Esophagus muscularis mucosa (tissue), 4 donors: ENCODE results near the gene CLCN4. TPM values are rescaled to one million over a fixed set of nuclear protein-coding genes. Genes with fewer than 3 reads are reported as not detected.

ENCODE experiments used
- DNase-seq: peaks from one replicate; pipeline ENCODE4 v3.0.0-alpha.2; 2017; ENCODE audit errors: extremely low spot score
- H3K27ac ChIP-seq, 4 donors: fragments of 200-600 bp; sonication (generic); replicated peaks in 1 of 4; 1 replicate in 3 of 4; 2 replicates in 1 of 4; pipeline ENCODE4 v1.5.1; 2016 to 2019; ENCODE audit warnings: mild to moderate bottlenecking in 1 of 4
- H3K27me3 ChIP-seq, 4 donors: fragments of 200-600 bp; sonication (generic); one replicate each; pipeline versions ENCODE4 v1.5.1 to v1.6.0; 2016 to 2019
- H3K36me3 ChIP-seq, 4 donors: fragments of 200-600 bp; sonication (generic); one replicate each; pipeline ENCODE4 v1.5.1; 2016 to 2019
- H3K4me1 ChIP-seq, 4 donors: fragments of 200-600 bp; sonication (generic); one replicate each; pipeline ENCODE4 v1.5.1; 2016 to 2019
- H3K4me3 ChIP-seq, 4 donors: fragments of 200-600 bp; sonication (generic); 1 replicate in 2 of 4; 2 replicates in 2 of 4; pipeline ENCODE4 v1.5.1; 2016 to 2019; ENCODE audit warnings: mild to moderate bottlenecking in 4 of 4, moderate library complexity in 1 of 4
- H3K9me3 ChIP-seq, 4 donors: fragments of 200-600 bp; sonication (generic); 1 replicate in 3 of 4; 2 replicates in 1 of 4; pipeline ENCODE4 v1.5.1; 2016 to 2019
- CTCF ChIP-seq, 3 experiments: fragments of 200-600 bp in 2 of 3; fragments of 450-650 bp in 1 of 3; sonication (generic) in 2 of 3; IDR thresholded peaks; one replicate each; pipeline ENCODE4 v1.5.1; 2017 to 2019; ENCODE audit warnings: antibody characterized with exemption in 3 of 3, mild to moderate bottlenecking in 2 of 3, moderate library complexity in 1 of 3
- EP300 ChIP-seq: sonication (generic); formaldehyde crosslinking; IDR thresholded peaks from one replicate; pipeline ENCODE4 v1.6.1; 2017; ENCODE audit warnings: antibody characterized with exemption
- POLR2A ChIP-seq: fragments of 450-650 bp; IDR thresholded peaks from one replicate; pipeline ENCODE4 v1.6.1; 2017; ENCODE audit warnings: antibody characterized with exemption, moderate library complexity, mild to moderate bottlenecking, low read depth
- POLR2AphosphoS5 ChIP-seq, 2 donors: sonication (generic); formaldehyde crosslinking; IDR thresholded peaks; one replicate each; pipeline ENCODE4 v1.6.1; 2017; ENCODE audit warnings: antibody characterized with exemption in 2 of 2
- WGBS: methylation state at CpG from one replicate; pipeline ENCODE4 v1.1.5; 2018; 5-methylcytosine and 5-hydroxymethylcytosine counted together
- intact Hi-C: fragments of 100-400 bp; cut with DNase I; formaldehyde crosslinking; loops from one replicate; pipeline ENCODE4 v1.15.1; 2023
- total RNA-seq, 4 donors: library from RNA; depleted of rRNA; stranded (reverse); fragments of >200 nt; gene quantifications; one replicate each; pipeline versions ENCODE4 v1.1.0 to v1.2.1, GENCODE V29; 2016

CLCN4 gene
- total RNA-seq, 4 donors from 2014 or later = 0.42 to 1.8 (median 1.1) TPM

DNA sequence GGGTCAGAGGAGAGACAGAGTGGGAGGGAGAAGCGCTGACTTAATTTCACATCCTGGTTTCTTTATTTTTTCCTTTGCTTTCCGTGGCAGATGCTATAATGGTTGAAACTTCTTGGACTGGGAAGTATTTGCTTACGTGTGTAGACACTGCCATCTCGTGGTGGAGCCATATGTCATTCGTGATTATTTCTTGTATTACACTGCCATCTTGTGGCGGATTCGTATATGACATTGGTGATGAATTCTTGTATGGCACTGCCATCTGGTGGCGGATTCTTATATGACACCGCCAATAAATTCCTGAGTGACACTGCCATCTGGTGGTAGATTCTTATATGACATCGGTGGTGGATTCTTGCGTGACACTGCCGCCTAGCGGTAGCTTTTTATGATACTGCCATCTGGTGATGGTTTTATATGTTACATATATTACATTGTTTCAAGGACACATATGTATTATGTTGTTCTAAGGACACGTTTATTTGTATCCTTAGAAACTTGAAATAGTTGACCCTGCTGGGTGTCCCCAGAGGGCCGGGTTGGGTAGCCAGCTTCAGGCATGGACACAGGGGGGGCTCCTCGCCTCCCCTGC lies 37.3 kb upstream of the CLCN4 start:
- H3K27me3 ChIP-seq = no peaks in the 10 kb centered on the region
- no peak overlapping the region for H3K4me3 ChIP-seq
- intact Hi-C loops = loop anchor here (2.0 kb wide), 1 partner anchor 121 kb away; no protein-coding TSS in a partner anchor
- WGBS = 13% methylated on average over 16 of the region's 16 CpGs
- peak; percentile 94 for DNase-seq
- peaks cover 5 to 44% (median 42%) of the 10 kb centered on the region in 4 donors for H3K4me1 ChIP-seq
- H3K9me3 ChIP-seq = no peaks in the 10 kb centered on the region
- TF ChIP-seq EP300 (no peak), CTCF (IDR thresholded peaks at IDR 0.05) (peak; percentile 93 to 100 (median 100)), POLR2A (no peak), POLR2AphosphoS5 (IDR thresholded peaks at IDR 0.05) (peak; percentile 84 to 93)
- H3K36me3 ChIP-seq = peaks cover 0 to 31% (median 23%) of the 10 kb centered on the region in 4 donors
- peak overlapping the region in 3 of 4 donors; percentile 55 to 70 (median 63) for H3K27ac ChIP-seq

DNA sequence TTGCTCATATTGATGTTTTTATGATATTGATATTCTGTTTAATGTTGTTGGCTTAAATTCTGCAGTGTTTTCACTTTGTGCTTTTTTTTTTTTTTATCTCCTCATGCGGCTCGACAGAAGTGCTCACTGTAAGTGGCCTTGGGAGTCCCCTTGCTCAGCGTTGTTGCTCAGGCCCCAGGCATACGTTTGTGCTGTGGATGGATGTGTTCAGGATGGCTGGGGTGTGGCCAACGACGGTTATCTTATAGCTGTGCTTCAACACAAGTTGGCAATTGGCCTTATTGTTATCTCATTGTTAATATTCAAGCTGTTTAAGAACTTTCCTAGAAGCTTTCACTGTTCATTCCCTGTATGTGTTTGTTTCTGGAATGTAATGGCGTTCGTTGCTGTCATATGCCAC lies 36.4 kb upstream of the CLCN4 start:
- Histone ChIP-seq H3K9me3 (no peaks in the 10 kb centered on the region), H3K27me3 (no peaks in the 10 kb centered on the region), H3K4me3 (no peak overlapping the region), H3K36me3 (peaks cover 0 to 39% (median 31%) of the 10 kb centered on the region in 4 donors), H3K27ac (peak overlapping the region in 1 of 4 donors; percentile 26), H3K4me1 (peaks cover 5 to 44% (median 41%) of the 10 kb centered on the region in 4 donors)
- intact Hi-C loops = no loop called here
- TF ChIP-seq CTCF (IDR thresholded peaks at IDR 0.05) = no peak
- no peak for TF ChIP-seq POLR2A
- no peak for TF ChIP-seq EP300
- no peak for TF ChIP-seq POLR2AphosphoS5 (IDR thresholded peaks at IDR 0.05)
- 85% methylated on average over 8 of the region's 8 CpGs for WGBS
- no peak for DNase-seq

DNA sequence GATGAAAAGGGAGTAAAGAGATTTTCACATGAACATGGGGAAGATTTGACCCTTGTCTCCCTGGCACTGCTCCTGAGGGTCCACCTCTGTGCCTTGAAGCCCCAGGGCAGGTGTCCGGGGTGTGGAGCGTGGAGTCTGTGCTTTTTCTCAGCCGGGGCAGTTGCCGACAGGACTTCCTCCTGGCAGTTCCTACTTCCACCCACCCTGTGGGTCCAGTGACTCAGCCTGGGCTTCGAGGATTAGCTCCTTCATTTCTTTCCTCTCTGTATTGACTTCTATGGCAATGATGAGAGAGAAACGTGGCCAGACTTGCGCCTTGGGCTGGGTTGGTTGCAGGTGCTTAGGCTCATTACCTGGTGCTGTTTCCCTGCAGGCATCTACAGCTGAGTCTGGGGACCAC lies 35.9 kb upstream of the CLCN4 start:
- no peaks in the 10 kb centered on the region for H3K9me3 ChIP-seq
- H3K4me1 ChIP-seq = peaks cover 5 to 44% (median 41%) of the 10 kb centered on the region in 4 donors
- TF ChIP-seq POLR2A (no peak), CTCF (IDR thresholded peaks at IDR 0.05) (no peak), POLR2AphosphoS5 (IDR thresholded peaks at IDR 0.05) (no peak), EP300 (no peak)
- peak overlapping the region in 2 of 4 donors; percentile 5 to 26 for H3K27ac ChIP-seq
- peaks cover 0 to 43% (median 34%) of the 10 kb centered on the region in 4 donors for H3K36me3 ChIP-seq
- intact Hi-C loops = no loop called here
- H3K27me3 ChIP-seq = no peaks in the 10 kb centered on the region
- 68% methylated on average over 7 of the region's 7 CpGs for WGBS
- no peak for DNase-seq
- H3K4me3 ChIP-seq = no peak overlapping the region

GRCh38 chrX:10121787-10122186 lies 35.0 kb upstream of the CLCN4 start:
- Histone ChIP-seq H3K9me3 (no peaks in the 10 kb centered on the region), H3K27me3 (no peaks in the 10 kb centered on the region), H3K36me3 (peaks cover 0 to 47% (median 33%) of the 10 kb centered on the region in 4 donors), H3K27ac (peak overlapping the region in 2 of 4 donors; percentile 15 to 53), H3K4me1 (peaks cover 5 to 44% (median 41%) of the 10 kb centered on the region in 4 donors), H3K4me3 (no peak overlapping the region)
- intact Hi-C loops = no loop called here
- no peak for TF ChIP-seq CTCF (IDR thresholded peaks at IDR 0.05)
- TF ChIP-seq POLR2A = no peak
- no peak for TF ChIP-seq POLR2AphosphoS5 (IDR thresholded peaks at IDR 0.05)
- no peak for TF ChIP-seq EP300
- 60% methylated on average over 9 of the region's 9 CpGs for WGBS
- DNase-seq = no peak
